ENCODE measurements around the gene SIX5.

The SIX5 gene

GRCh38 chr19:45792470-45793177, 23.6 kb upstream of the SIX5 start, which contains the start of gene DMWD:
Gene DMWD (minus strand): TSS chr19:45792845. CDS start chr19:45792756, 89 bp downstream.
- peak; percentile 96 for DNase-seq

GRCh38 chr19:45791744-45792469, 22.9 kb upstream of the SIX5 start:
- no peak for DNase-seq

GRCh38 chr19:45790942-45791341, 21.9 kb upstream of the SIX5 start:
- DNase-seq: peak; percentile 87 to 89

GRCh38 chr19:45789035-45789786, 20.2 kb upstream of the SIX5 start:
- no peak for DNase-seq

- no peak for DNase-seq
Measured at GRCh38 chr19:45786533-45786894, 17.5 kb upstream of the SIX5 start.

- DNase-seq: no peak
Measured at GRCh38 chr19:45785781-45786532, 16.9 kb upstream of the SIX5 start.

- no peak for DNase-seq
Measured at GRCh38 chr19:45785097-45785496, 16.0 kb upstream of the SIX5 start.

GRCh38 chr19:45784096-45784495, 15.0 kb upstream of the SIX5 start:
- no peak for DNase-seq

- no peak for DNase-seq
Measured at GRCh38 chr19:45782820-45783785, 14.1 kb upstream of the SIX5 start.

- DNase-seq: no peak
Measured at GRCh38 chr19:45782162-45782691, 13.2 kb upstream of the SIX5 start, which contains the start of gene DMPK. Gene DMPK (minus strand): TSS chr19:45782490. CDS start chr19:45782352, 138 bp downstream.

GRCh38 chr19:45781214-45782161, 12.4 kb upstream of the SIX5 start:
- no peak for DNase-seq

- DNase-seq: no peak
Measured at GRCh38 chr19:45780448-45781213, 11.6 kb upstream of the SIX5 start.

- no peak for DNase-seq
Measured at GRCh38 chr19:45780146-45780447, 11.0 kb upstream of the SIX5 start.

- DNase-seq: peak; percentile 71 to 80
Measured at GRCh38 chr19:45779231-45780145, 10.4 kb upstream of the SIX5 start.

- DNase-seq: no peak
Measured at GRCh38 chr19:45778010-45778661, 9.1 kb upstream of the SIX5 start.

GRCh38 chr19:45777395-45777961, 8.4 kb upstream of the SIX5 start:
- no peak for DNase-seq

- no peak for DNase-seq
Measured at GRCh38 chr19:45774765-45775164, 5.7 kb upstream of the SIX5 start.
